Measurements from ENCODE around the gene PSPC1. TPM values are rescaled to one million over a fixed set of nuclear protein-coding genes. Genes with fewer than 3 reads are reported as not detected.
A peak's percentile ranks its signal among the peaks of the same experiment; 100 is the strongest.

The PSPC1 gene
- total and polyA plus RNA-seq, 8 donors = 19.2 to 256 (median 79.3) TPM

GRCh38 chr13:19795956-19796355 is 13.2 kb upstream of the PSPC1 start:
- Histone ChIP-seq H3K27me3 (no peaks in the 10 kb centered on the region), H3K4me1 (no peaks in the 10 kb centered on the region), H3K4me3 (no peak overlapping the region), H3K9me3 (no peaks in the 10 kb centered on the region), H3K36me3 (no peaks in the 10 kb centered on the region), H3K27ac (no peak overlapping the region)
- no peak for TF ChIP-seq POLR2AphosphoS5 (IDR thresholded peaks at IDR 0.05)
- TF ChIP-seq POLR2A (IDR thresholded peaks at IDR 0.05) = no peak
- TF ChIP-seq CTCF (IDR thresholded peaks at IDR 0.05) = no peak
- no peak for TF ChIP-seq EP300 (IDR thresholded peaks at IDR 0.05)
- DNase-seq = no peak
- 86 to 98% (median 96%) methylated on average over 7 of the region's 7 CpGs for WGBS, 5 donors
- intact Hi-C loops (cut with DNase I; ENCODE audit: low total_unique reads) = no loop called here

GRCh38 chr13:19794631-19795030 is 11.9 kb upstream of the PSPC1 start:
- Histone ChIP-seq H3K27ac (no peak overlapping the region), H3K4me3 (no peak overlapping the region), H3K27me3 (no peaks in the 10 kb centered on the region), H3K36me3 (no peaks in the 10 kb centered on the region), H3K4me1 (no peaks in the 10 kb centered on the region), H3K9me3 (no peaks in the 10 kb centered on the region)
- DNase-seq = peak in 1 of 2 donors; percentile 89
- WGBS, 5 donors = 51 to 66% (median 60%) methylated on average over 4 of the region's 4 CpGs
- intact Hi-C loops (cut with DNase I; ENCODE audit: low total_unique reads) = no loop called here
- TF ChIP-seq POLR2A (IDR thresholded peaks at IDR 0.05) (no peak), EP300 (IDR thresholded peaks at IDR 0.05) (no peak)

GRCh38 chr13:19791953-19792537 is 9.3 kb upstream of the PSPC1 start:
- DNase-seq = no peak
- Histone ChIP-seq H3K36me3 (no peaks in the 10 kb centered on the region), H3K9me3 (no peaks in the 10 kb centered on the region), H3K4me1 (no peaks in the 10 kb centered on the region), H3K4me3 (no peak overlapping the region), H3K27me3 (no peaks in the 10 kb centered on the region), H3K27ac (no peak overlapping the region)
- intact Hi-C loops (cut with DNase I; ENCODE audit: low total_unique reads) = no loop called here
- 88 to 90% (median 89%) methylated on average over 7 of the region's 7 CpGs for WGBS, 5 donors
- TF ChIP-seq POLR2A (IDR thresholded peaks at IDR 0.05) (no peak), CTCF (IDR thresholded peaks at IDR 0.05) (no peak), EP300 (IDR thresholded peaks at IDR 0.05) (no peak), POLR2AphosphoS5 (IDR thresholded peaks at IDR 0.05) (no peak)

GRCh38 chr13:19782049-19782726 is 557 bp downstream of the PSPC1 start:
- Histone ChIP-seq H3K27me3 (no peaks in the 10 kb centered on the region), H3K27ac (peak overlapping the region; percentile 91 to 97 (median 95)), H3K4me3 (peak overlapping the region; percentile 67 to 91 (median 84)), H3K4me1 (peaks cover 6 to 15% (median 13%) of the 10 kb centered on the region in 4 donors), H3K36me3 (peaks cover 0 to 4% (median 0%) of the 10 kb centered on the region in 4 donors), H3K9me3 (no peaks in the 10 kb centered on the region)
- 0 to 1% (median 0%) methylated on average over 40 to 77 of the region's 77 CpGs for WGBS, 5 donors
- peak; percentile 69 to 82 for DNase-seq
- no peak for TF ChIP-seq EP300 (IDR thresholded peaks at IDR 0.05)
- no peak for TF ChIP-seq POLR2A (IDR thresholded peaks at IDR 0.05)
- peak in 1 of 3 donors; percentile 20 for TF ChIP-seq POLR2AphosphoS5 (IDR thresholded peaks at IDR 0.05)
- TF ChIP-seq CTCF (IDR thresholded peaks at IDR 0.05) = no peak
- intact Hi-C loops (cut with DNase I; ENCODE audit: low total_unique reads) = loop anchor here (10.0 kb wide), 1 partner anchor 73 kb away; no protein-coding TSS in a partner anchor

Data from stomach (tissue), 9 donors.